IMR-90 (cell line): ENCODE measurements around the gene CRYGN.

Experiments used
- CTCF ChIP-seq: conservative IDR thresholded peaks from 2 replicates; pipeline ENCODE4 v1.5.1; 2012; ENCODE audit warnings: mild to moderate bottlenecking, low read depth, low read length, improper control_type of control experiment
- POLR2A ChIP-seq: IDR thresholded peaks from 2 replicates; pipeline ENCODE4 v1.6.1; 2012; ENCODE audit warnings: mild to moderate bottlenecking, low read depth, low read length
- RFX5 ChIP-seq: IDR thresholded peaks from 2 replicates; pipeline ENCODE4 v1.8.0; 2012; ENCODE audit warnings: low read depth, mild to moderate bottlenecking, low read length, moderate library complexity
- SMC3 ChIP-seq: fragments of 150-350 bp; IDR thresholded peaks from 2 replicates; pipeline ENCODE4 v1.6.1; 2016; ENCODE audit warnings: low read depth, mild to moderate bottlenecking, antibody characterized with exemption, low read length, moderate library complexity

GRCh38 chr7:151477867-151478266, 37.9 kb upstream of the CRYGN start:
- TF ChIP-seq CTCF = no peak
- no peak for TF ChIP-seq POLR2A
- no peak for TF ChIP-seq RFX5
- no peak for TF ChIP-seq SMC3
